HG02870 (cell line): Measurements from ENCODE around the gene FAM241B.

Experiments used
- ATAC-seq: cut with Tn5 transposase; IDR thresholded peaks from one replicate; pipeline ENCODE4 v1.9.1; 2021; ENCODE audit warnings: mild to moderate bottlenecking, moderate library complexity; ENCODE audit not compliant: unreplicated experiment

FAM241B gene

DNA sequence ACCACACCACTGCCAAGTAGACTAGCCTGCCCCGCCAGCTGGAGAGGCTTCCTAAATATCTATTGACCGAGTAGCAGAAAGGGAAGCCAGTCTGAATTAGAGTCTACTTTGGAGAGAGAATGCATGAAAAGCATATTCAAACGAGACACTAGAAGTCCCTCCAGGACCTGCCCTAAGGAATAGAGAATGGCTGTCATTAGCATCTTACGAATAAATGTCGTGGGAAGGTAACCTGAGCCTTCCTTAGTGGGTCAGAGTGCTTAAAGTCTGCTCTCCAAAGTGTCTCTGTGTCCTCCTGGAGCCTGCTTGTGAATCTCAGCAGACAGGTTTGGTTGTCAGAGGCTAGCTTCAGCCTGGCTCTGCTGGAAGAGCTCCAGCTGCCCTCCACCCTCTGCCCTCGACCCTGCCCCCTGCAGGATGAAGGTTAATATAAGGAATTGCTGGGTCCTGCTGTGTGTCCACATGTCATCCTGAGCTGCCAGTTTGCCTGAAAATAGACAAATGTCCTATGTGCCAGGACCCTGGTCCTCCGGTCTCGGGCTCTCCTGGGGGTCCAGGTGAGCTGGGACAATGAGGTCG is 33.4 kb downstream of the FAM241B start:
- ATAC-seq, result no peak

DNA sequence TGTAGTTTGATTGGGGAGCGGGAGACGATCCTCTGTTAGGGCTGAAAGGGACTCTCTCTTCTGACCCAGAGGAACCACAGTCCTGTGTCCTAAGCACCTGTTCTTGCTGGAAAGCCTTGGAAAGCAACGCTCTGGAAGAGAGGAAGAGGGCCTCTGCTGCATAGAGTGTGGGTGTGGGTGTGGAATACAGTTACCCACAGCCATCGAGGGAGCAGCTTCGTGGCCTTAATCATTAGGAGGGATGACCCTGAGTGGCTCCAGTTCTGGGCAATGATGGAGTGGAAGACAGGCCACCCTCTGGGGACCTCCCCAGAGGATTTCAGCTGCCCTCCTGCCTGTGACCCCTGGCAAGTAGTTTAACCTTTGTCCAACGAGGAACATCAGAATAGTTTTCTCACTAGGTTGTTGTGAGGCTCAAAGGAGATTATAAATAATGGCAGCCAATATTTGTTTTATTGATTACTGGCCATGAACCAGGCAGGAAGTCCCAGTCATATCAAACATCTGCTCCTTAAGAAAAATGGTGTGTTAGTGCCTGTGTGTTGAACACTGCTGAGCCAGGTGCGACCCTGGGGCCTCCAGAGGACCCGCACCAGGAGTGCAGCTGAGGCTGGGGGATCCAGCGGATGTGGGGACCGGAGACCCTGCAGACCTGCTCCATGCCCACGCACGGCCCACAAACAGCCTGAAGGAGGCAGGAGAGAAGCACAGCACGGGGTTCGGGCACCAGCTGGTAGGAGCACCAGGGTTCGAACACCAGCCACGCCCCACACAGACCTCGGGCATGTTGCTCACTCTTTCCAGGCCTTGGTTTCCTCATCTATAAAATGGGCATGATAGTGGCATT is 35.6 kb downstream of the FAM241B start:
- ATAC-seq, result no peak

DNA sequence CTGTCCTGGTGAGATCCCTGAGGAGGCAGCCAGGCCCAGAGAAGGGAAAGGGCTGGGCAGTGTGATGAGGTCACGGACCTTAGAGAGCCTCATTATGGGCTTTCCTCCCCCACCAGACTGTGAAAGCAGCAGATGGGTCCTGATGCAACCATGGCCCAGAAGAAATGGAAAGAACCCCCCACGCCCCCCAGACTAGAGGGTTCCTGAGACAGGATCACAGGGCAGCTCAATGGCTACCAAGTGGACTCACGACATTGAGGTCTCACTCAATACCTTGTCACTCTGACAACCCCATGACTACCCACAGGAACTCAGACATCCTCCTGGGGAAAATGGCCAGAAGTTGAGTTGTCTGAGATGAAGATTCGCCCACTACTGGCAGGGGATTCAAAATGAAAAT is 36.7 kb downstream of the FAM241B start:
- ATAC-seq, result no peak

DNA sequence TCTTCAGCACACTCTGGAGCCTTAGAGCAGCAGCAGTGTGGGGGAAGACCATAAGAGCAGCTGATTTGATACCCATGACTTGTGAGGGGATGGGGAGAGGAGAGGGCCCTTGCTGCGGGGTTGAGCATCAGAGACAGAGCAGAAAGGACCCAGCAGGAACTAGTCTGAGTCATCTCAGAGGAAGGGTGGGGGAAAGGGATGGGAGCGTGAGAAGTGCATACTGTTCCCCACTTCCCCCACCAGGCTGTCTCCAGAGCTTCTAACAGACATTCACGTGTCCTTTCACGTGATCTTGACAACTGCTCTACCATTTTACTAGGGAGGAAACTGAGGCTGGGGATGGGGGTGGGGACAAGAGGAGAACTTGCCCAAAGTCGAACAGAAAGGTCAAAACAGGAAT is 38.7 kb downstream of the FAM241B start:
- ATAC-seq, result no peak

DNA sequence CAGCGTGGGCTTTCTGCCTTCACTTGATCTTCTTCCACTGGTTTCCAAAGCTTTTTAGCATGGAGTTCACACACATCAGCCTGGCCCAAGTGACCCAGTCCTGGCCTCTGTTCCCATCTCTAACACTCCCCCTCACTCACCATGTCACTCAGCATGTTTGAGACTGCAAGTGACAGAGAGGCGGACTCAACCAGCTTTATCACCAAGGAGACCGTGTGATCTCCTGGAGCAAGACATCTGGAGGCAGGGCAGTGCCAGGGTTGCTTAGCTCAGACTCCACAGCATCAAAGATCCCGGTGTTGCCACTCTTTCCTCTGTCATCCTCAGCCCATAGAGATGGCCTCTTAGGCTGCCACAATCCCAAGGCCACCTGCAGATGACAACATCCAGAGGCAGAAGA is 39.4 kb downstream of the FAM241B start:
- no peak for ATAC-seq

DNA sequence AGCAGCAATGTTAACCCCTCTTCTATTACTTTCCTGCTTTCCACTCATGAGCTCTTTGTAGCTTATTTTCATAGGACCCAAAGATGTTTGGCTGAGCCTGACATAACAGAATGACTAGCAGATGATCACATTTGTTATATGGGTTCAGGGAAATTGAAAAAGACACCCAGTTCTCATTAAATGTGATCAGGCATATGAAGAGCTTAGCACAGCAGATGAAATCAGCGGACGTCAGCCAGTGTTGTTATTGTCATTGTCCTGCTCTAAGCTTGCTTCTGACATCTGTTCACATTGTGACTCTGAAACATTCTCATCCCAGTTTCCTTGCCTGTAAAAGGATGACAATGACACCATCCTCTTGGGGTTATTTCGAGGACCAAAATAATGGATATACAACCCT is 43.5 kb downstream of the FAM241B start:
- no peak for ATAC-seq

DNA sequence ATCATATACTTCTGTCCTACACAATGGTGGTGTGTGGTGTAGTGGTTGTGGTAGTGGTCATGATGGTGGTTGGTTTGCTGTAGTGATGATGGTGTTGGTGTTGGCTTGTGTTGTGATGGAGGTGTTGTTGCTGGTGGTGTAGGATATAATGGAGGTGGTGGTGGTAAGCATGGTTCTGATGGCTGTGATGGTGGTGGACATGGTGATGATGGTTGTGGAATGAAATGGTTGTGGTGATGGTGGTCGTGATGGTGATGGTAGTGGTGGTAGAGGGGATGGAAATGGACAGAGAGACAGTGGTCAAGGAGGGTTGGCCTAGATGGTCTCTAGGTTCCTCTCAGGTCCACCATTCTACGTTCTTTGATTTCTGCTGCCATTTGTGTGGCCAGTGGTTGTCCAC is 44.7 kb downstream of the FAM241B start:
- ATAC-seq, result no peak

DNA sequence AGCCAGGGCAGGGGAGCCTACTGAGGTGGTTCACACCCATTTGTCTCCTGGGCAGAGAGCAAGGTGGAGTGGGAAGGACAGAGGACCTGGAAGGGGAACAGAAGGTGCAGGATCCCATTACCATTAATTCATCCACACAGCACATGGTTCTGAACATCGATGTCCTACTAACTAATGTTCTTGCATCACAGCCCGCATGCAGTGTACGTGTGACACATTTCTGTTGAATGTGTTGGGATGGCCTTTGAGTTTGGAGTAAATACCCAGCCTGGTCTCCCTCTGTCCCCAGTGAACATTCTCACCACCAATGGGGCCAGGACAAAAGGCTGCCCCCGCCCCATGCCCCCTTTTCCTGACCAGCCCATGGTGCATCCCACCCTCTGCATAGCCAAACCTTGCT is 46.3 kb downstream of the FAM241B start:
- no peak for ATAC-seq

DNA sequence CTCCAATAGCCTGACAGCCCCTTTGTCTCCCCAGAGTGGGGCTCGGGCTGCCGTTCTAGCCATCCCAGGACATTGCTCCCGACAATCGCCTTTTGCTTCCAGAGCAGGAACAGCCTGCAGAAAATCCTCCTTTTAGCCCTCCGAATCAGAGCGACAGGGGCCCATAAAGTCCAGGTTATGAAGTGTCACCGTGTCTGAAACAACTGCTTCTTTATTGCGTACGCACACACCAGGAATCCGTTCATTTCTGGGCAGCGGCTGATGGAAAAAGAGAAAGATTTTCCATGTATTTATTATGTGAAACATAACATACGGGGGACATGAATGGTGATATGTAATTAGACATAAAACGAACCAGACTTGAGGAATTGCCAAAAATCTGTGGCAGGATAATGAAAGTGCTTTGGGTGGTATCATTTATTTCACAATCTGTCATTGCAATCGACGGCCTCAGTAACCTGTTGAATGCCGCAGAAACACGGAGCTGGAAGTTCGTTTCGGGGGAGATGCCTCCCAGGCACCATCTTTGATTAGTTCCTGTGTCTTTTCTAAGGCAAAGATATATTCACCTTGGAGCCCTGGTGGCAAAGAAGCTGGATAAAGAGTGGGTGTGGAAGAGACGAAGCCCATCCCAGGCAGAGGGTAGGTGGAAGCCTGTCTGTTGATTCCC is 48.1 kb downstream of the FAM241B start:
- ATAC-seq, result no peak

DNA sequence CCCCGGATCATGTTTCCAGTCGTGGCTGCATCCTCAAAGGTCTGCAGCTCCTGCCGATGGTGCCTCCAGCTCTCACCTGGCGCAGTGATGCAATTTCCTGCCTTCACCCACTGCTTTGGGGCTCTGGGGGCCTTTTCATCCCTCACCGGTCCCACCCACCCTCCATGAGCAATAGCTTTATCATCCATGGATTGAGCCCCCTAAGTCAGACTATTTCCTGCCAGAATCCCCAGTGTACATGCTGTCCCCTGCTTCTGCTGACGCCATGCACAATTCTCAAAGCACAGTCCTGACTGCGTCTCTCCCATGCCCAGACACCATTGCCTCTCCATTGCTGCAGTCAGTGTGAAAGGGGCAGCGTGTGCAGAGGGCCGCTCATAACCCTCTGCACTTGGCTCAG is 49.7 kb downstream of the FAM241B start:
- no peak for ATAC-seq

DNA sequence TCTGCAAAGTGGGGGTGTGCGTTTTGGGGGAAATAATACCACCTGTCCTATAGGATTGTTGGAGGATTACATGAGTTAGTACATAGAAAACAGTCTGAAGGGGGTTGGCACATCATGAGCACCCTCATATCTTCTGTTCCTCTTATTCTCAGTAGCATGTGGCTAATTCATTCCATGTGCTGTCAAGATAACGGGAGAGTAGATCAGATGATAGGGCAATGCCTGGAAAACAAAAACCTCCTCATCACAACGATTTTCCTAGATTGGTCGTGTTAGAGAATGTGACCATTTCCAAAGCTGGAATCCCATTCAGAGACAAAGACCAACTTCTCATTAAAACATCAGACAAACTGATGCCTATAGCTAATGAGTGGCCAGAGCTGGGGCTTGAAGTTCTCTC is 50.6 kb downstream of the FAM241B start:
- ATAC-seq, result no peak

DNA sequence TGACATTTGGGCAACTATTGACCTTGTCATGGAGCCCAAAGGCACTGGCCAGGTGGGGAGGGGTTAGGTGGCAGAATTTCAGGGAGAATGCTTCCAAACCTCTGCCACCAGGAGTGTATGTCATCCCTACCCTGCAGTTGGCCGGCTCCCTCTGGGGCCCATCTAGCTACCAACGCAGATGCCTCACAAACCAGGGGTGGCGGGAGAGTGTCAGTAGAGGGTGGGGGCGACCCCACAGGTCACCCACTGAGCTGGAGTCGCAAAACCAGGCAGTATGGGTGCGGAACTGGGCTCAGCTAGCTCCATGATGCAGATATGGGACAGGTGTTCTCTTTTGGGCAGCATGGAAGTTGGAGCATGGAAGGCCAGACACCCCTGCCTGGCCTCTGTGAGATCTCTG is 51.4 kb downstream of the FAM241B start:
- ATAC-seq, result no peak

DNA sequence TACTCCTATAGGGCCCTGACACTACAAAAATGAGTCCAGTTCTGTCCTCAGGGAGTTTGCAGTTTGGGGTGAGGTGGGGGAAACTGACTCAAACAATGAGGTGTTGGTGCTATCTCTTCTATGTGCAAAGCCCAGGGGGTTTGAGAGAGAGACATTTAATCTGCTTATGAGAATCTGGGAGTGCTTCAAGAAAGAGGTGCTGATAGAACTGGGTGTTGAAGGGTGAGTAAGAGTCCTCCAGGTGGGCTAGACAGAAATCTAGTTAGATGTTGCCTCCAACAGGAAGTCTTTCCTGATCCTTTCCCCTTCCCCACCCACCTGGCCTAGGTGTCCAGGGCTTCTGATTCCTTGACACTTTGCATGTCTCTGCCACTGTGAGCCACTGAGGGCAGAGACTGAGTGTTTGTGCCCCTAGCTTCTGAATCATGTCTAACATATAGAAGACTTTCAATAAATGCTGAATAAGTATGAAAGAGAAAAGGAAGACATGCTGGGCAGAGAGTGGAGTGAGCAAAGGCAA is 53.0 kb downstream of the FAM241B start:
- ATAC-seq, result no peak
